ENCODE results near the gene RSPO3. TPM values are rescaled to one million over a fixed set of nuclear protein-coding genes. Genes with fewer than 3 reads are reported as not detected.

RSPO3 gene
- total and polyA plus RNA-seq, 9 of the 15 experiments (the other 6 are each of a cell fraction or from before 2014, with no cell fraction given): not detected

GRCh38 chr6:127243501-127243900, 125.0 kb downstream of the RSPO3 start:
- WGBS (ENCODE audit: insufficient coverage, low coverage, missing lambda C conversion rate): 0% methylated on average over 1 of the region's 1 CpG
- BruUV-seq (replicated peaks): no TSS peak
- intact Hi-C loops (cut with micrococcal nuclease): no loop called here
- POLR2A ChIA-PET: no interaction called here
- no peak overlapping the region for H3K9ac ChIP-seq (ENCODE audit: insufficient read depth in 1 of 2, low read depth in 2 of 2, low read length in 2 of 2)
- no peaks in the 10 kb centered on the region for H3K4me1 ChIP-seq (replicated peaks in 1 of 2; ENCODE audit: control insufficient read depth in 2 of 2, insufficient read depth in 2 of 2, low read length in 2 of 2)
- H3K27me3 ChIP-seq (ENCODE audit: control insufficient read depth in 2 of 2, insufficient read depth in 2 of 2, low read length in 2 of 2): no peaks in the 10 kb centered on the region
- no peaks in the 10 kb centered on the region for H4K20me1 ChIP-seq (replicated peaks; ENCODE audit: control insufficient read depth, insufficient read depth, low read length)
- TF ChIP-seq MYNN (IDR thresholded peaks at IDR 0.05): no peak
- no peak for TF ChIP-seq MYNN (CRISPR knock-in tag; IDR thresholded peaks at IDR 0.05)
- TF ChIP-seq DACH1 (IDR thresholded peaks at IDR 0.05; ENCODE audit: partially characterized antibody): no peak
- no peak for TF ChIP-seq ZNF707 (CRISPR knock-in tag; conservative IDR thresholded peaks at IDR 0.05)
- no peak overlapping the region for H3K27ac ChIP-seq (ENCODE audit: extremely low read depth, low read depth, low read length)
- H3K9me3 ChIP-seq (replicated peaks; ENCODE audit: control insufficient read depth, insufficient read depth, low read depth, low read length): no peaks in the 10 kb centered on the region
- in situ Hi-C loops (cut with MboI): no loop called here
- DNase-seq (ENCODE audit: extremely low read depth in 1 of 4, low spot score in 3 of 4) (no peak), ATAC-seq (no peak), FAIRE-seq (no peak)
- H3K36me3 ChIP-seq (ENCODE audit: control insufficient read depth, insufficient read depth, low read length): no peaks in the 10 kb centered on the region
- no peaks in the 10 kb centered on the region for H3K79me2 ChIP-seq (ENCODE audit: control insufficient read depth, insufficient read depth, low read length)
- H3K4me2 ChIP-seq (ENCODE audit: insufficient read depth, low read length): no peak overlapping the region
- no peak overlapping the region for H2AFZ ChIP-seq (ENCODE audit: low read depth, low read length)
- H3K9me1 ChIP-seq (ENCODE audit: control insufficient read depth, insufficient read depth, low read length): no peaks in the 10 kb centered on the region
- no peak overlapping the region for H3K4me3 ChIP-seq
- CTCF ChIA-PET (ENCODE audit: low intra/inter-chr PET ratio): no interaction called here

Other genes with a start within 250 kb of the RSPO3 start
- 15.0 and 16.2 TPM in 2 replicates for gene RNF146, start 148.2 kb downstream of the RSPO3 start, total RNA-seq (2014; rRNA removed)
- gene RNF146, start 148.2 kb downstream of the RSPO3 start, total RNA-seq (2014; rRNA removed; fragmentation: Illumina TruSeq; extraction: Trizol): 17.8 and 18.6 TPM in 2 replicates
- gene RNF146, start 148.2 kb downstream of the RSPO3 start, total RNA-seq (2015; rRNA removed; fragmentation: Illumina TruSeq; extraction: Trizol): 17.7 and 19.8 TPM in 2 replicates
- gene RNF146, start 148.2 kb downstream of the RSPO3 start, total RNA-seq (2021): 13.1 and 15.4 TPM in 2 replicates
- gene RNF146, start 148.2 kb downstream of the RSPO3 start, polyA plus RNA-seq (2011; rRNA removed): 30.2 and 30.5 TPM in 2 replicates
- gene RNF146, start 148.2 kb downstream of the RSPO3 start, polyA plus RNA-seq (2014; fragmentation: Illumina TruSeq; extraction: Trizol): 14.5 and 17.5 TPM in 2 replicates
- gene RNF146, start 148.2 kb downstream of the RSPO3 start, polyA plus RNA-seq (2014; fragmentation: Nextera tagmentation; extraction: Ambion mirVana): 10 to 100 TPM in 1 of 2 experiments, 1 to 10 TPM in 1; 8.4 to 14.7 TPM
- 20.2 and 21.4 TPM in 2 replicates for gene RNF146, start 148.2 kb downstream of the RSPO3 start, polyA plus RNA-seq (2014; rRNA removed)
- gene ECHDC1, start 224.9 kb downstream of the RSPO3 start, total RNA-seq (2014; rRNA removed): 45.9 and 58.0 TPM in 2 replicates
- gene ECHDC1, start 224.9 kb downstream of the RSPO3 start, total RNA-seq (2014; rRNA removed; fragmentation: Illumina TruSeq; extraction: Trizol): 99.3 and 119 TPM in 2 replicates
- gene ECHDC1, start 224.9 kb downstream of the RSPO3 start, total RNA-seq (2015; rRNA removed; fragmentation: Illumina TruSeq; extraction: Trizol): 70.4 and 78.6 TPM in 2 replicates
- gene ECHDC1, start 224.9 kb downstream of the RSPO3 start, total RNA-seq (2021): 57.5 and 58.4 TPM in 2 replicates
- gene ECHDC1, start 224.9 kb downstream of the RSPO3 start, polyA plus RNA-seq (2011; rRNA removed): 48.7 and 73.1 TPM in 2 replicates
- gene ECHDC1, start 224.9 kb downstream of the RSPO3 start, polyA plus RNA-seq (2014; fragmentation: Illumina TruSeq; extraction: Trizol): 88.4 and 105 TPM in 2 replicates
- 100 to 1,000 TPM in 1 of 2 experiments, 10 to 100 TPM in 1; 96.5 to 103 TPM for gene ECHDC1, start 224.9 kb downstream of the RSPO3 start, polyA plus RNA-seq (2014; fragmentation: Nextera tagmentation; extraction: Ambion mirVana)
- gene ECHDC1, start 224.9 kb downstream of the RSPO3 start, polyA plus RNA-seq (2014; rRNA removed): 64.6 and 75.5 TPM in 2 replicates

All from K562 (cell line).